Stimulated activated CD4-positive, alpha-beta T cell treated with anti-CD3 and anti-CD28 coated beads, Interleukin-1b, Interleukin-23, amount 100 ng/mL, for 48 hours (primary cell): ENCODE results near the gene AP3M1.
"Not testable (repeated sequence)": the region's sequence is repeated elsewhere in the genome, so short reads cannot be mapped to it uniquely, and the experiment has no call there.

Source experiments
- DNase-seq: peaks from one replicate; pipeline ENCODE4 v3.0.0-alpha.2; 2020

Gene AP3M1, protein sequence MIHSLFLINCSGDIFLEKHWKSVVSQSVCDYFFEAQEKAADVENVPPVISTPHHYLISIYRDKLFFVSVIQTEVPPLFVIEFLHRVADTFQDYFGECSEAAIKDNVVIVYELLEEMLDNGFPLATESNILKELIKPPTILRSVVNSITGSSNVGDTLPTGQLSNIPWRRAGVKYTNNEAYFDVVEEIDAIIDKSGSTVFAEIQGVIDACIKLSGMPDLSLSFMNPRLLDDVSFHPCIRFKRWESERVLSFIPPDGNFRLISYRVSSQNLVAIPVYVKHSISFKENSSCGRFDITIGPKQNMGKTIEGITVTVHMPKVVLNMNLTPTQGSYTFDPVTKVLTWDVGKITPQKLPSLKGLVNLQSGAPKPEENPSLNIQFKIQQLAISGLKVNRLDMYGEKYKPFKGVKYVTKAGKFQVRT

DNA sequence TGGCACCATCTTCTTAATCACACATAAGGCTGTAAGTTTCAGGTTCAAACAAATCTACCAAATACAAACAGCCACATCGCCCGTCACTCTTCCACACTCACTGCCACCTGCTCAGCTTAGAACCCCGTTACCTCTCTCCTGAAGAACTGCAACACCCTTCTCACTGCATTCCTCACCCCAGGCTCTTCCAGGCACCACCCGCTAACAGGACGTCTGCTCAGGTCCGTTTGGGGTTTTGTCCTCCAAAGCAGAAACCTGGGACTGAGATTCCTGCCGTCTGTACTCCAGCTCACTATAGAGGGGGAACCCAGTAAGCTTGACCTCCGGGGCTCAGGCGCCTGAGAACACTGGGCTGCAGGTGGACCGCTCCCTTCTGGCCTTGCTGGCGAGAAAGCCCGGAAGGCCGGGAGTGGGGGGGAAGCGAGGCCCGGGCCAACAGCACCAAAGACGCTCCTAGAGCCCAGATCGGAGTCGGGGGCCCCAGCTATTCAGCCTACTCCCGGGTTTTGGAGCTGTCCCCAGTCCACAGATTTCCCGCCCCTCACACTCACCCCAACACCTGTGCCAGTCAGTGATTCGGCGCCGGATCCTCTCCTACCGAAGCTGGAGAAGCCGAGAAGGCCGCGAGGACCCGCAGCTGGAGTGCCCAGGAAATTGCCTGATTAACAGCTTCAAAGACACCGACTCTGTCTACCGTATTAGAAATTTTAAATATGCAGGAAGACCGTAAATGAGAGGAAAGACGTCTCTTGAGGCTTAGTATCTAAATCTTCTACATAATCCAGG, at the start of gene AP3M1:
TSS of gene AP3M1 (minus strand) at position 625 of the 786 bp plus-strand sequence. CDS start 12,449 bp downstream, outside the sequence.
- DNase-seq, result peak; percentile 83

DNA sequence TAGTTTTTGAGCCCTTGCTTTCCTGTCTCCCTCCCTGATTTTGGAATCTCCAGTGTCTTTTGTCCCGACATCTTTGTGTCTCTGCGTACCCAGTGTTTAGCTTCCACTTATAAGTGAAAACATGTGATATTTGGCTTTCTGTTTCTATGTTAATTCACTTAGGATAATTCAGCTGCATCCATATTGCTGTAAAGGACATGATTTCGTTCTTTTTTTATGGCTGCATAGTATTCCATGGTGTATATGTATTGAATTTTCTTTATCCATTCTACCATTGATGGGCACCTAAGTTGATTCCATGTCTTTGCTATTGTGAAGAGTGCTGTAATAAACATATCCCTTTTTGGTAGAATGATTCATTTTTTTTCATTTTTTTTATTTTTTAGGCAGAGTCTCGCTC, 48.7 kb upstream of the AP3M1 start:
- DNase-seq, result no peak

DNA sequence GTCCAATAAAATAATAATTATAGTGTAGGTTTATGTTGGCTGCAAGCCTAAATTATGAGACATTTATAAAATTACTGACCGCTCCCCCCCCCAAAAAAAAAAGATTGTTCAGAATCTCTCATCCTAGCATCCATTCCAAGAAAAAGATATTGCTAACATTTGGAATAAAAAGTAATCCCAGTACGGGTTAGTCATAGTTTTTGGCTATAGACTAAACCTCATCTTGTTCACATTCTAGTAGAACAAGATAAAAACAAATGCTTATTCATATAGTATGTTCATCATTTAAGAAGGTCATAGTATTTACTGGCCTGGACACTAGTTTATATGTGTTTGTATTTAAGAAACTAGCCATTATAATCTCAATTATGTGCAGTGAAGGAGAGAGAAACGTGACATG, 44.4 kb upstream of the AP3M1 start:
- DNase-seq, result no peak

DNA sequence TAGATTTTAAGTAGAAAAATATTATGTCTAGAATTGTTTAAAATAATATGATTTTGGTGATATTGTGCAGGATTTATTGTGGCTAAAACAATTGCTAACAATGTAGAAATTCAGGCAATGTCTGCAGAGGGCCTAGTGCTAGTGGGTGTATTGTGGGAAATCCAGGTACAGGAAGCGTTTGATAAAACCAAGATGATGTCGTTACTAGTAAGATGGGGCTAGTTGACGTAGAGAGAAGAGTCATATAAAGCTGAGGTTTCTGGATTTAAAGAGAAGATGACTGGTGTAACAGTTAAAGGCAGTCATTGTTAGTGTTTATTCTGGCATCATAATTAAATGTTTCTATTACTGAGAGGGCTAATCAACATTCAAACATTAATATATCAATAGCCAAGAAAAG, 43.9 kb upstream of the AP3M1 start:
- DNase-seq, result no peak

GRCh38 chr10:74190494-74190893, 39.9 kb upstream of the AP3M1 start:
- no peak for DNase-seq

DNA sequence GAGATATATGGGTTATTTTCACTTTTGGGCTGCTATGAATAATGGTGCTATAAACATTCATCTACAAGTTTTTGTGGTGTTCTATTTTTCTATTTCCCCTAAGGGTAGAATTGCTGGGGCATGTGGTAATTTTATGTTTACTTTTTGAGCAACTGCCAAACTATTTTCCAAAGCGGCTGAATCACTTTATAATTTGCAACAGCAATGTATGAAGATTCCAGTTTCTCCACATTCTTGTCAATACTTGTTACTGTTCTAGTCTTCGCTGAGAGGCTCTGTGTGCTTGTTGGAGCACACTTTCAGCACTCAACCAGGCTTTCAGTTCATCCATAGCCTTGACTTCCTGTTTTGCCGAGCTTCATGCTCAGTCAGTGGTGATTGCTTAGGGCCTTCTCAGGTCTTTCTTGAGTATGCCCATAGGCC, 39.4 kb upstream of the AP3M1 start:
- DNase-seq, result no peak

DNA sequence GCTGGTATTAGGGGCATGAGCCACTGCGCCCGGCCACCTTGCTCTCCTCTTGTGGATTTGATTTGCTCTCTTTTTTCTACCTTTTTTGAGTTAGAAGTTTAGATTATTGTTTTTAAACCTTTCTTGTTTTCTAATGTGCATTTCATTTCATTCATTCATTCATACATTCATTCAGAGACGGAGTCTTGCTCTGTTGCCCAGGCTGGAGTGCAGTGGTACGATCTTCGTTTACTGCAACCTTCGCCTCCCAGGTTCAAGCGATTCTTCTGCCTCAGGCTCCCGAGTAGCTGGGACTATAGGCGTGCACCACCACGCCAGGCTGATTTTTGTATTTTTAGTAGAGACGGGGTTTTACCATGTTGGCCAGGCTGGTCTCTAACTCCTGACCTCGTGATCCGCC, 38.0 kb upstream of the AP3M1 start:
- DNase-seq, result not testable (repeated sequence)

GRCh38 chr10:74187237-74187636, 36.6 kb upstream of the AP3M1 start:
- no peak for DNase-seq

- no peak for DNase-seq
These were observed 36.0 kb upstream of the AP3M1 start for GRCh38 chr10:74186678-74187077.

DNA sequence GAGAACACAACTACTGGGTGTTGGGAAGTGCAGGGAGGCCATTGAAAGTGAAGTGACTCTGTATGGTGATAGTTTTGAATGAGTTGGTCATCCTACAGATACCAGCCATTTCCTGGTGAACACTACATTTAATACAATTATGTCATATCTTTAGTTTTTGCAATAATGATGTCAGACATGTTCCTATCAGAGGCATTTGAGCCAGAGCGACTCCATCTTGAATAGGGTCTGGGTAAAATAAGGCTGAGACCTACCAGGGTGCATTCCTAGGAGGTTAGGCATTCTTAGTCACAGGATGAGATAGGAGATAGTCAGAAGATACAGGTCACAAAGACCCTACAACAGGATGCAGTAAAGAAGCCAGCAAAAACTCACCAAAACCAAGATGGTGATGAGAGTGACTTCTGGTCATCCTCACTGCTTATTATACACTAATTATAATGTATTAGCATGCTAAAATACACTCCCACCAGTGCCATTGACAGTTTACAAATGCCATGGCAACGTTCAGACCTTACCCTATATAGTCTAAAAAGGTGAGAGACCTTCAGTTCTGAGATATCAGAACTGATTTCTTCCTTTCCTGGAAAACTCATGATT, 28.6 kb upstream of the AP3M1 start:
- DNase-seq, result no peak

DNA sequence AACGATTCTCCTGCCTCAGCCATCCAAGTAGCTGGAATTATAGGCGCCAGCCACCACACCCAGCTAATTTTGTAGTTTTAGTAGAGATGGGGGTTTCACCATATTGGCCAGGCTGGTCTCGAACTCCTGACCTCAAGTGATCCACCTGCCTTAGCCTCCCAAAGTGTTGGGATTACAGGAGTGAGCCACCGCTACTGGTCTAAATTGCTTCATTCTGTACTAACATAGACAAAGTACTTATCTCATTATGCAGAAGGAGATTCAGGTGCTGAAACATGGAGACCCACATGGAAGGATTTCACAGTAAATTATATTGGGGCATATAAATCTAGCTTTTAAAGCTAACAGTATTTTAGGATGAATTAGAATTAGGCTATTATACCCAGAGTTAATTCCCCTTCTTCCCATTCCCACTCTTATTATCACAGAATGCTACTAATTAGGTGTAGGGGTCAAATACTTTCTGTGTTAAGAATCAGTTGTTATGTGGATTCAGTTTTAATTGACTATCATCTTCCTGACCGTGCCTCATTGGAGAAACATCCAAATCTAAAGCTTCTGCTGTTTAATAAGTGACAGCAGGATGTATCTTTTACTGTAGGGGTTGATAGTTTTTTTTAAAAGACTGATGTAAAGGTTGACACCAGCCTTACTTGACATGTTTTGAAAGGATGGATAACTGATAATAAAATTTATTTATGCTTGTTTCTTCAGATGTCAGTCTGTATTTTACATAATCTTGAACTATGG, 27.6 kb upstream of the AP3M1 start:
- no peak for DNase-seq

DNA sequence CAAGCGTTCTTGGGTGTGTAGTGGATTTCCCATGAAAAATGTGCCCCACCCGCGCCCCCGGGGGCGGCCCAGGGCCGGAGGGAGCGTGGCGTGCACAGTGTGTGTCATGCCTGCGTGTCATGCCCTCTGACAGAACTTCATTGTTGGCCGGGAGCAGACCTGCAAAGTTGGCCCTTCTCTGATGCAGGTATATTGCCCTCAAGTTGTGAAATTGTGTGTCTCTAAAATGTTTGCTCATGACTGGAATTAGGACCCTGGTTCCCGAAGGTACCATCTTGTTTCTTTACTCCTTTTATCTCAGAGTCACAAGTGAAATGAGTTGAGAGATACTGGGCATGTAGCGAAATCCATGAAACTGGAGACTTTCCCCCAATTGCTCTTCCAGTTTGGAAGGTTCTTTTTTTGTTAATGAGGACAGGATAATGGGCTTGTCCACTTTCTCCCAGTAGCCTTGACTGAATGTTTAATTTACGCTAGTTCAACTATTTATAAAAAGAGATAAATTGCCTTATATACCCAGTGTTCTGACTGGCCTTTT, 26.6 kb upstream of the AP3M1 start:
- DNase-seq, result peak; percentile 47

DNA sequence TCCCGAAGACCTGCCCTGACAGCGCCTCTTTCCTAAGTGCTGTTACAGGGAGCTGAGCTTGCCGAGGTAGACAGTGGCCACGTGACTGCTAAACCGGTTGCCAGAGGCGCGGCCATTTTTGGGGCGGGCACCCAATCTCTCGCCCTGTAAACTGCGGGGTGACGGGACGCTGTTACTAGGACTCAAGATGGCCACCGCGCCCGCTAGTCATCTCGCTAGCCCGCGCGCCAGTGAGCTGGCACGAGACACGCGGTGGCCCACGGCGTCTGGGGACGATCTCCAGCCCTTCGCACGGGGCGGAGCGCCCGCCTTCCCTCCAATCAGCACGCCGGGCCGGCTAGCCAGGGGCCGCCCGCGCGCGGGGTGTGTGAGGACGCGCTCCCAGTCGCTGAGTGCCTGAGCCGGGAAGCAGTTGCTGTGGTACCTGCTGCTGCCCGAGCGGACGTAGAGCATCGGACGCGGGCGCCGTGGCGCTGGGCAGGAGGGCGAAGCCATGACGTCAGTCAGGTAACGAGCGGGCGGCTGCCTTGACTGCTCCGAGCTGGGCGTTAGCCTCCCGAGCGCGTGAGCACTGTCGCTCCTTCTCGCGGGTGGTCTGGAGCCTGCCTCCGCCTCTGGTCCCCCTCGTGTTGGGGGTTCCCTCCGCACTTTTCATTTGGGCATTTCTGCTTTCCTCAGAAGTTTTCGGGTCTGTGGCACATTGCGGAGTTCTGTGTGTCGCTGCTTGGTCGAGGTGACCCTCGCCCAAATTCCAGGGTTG, 25.9 kb upstream of the AP3M1 start:
- peak; percentile 98 for DNase-seq

DNA sequence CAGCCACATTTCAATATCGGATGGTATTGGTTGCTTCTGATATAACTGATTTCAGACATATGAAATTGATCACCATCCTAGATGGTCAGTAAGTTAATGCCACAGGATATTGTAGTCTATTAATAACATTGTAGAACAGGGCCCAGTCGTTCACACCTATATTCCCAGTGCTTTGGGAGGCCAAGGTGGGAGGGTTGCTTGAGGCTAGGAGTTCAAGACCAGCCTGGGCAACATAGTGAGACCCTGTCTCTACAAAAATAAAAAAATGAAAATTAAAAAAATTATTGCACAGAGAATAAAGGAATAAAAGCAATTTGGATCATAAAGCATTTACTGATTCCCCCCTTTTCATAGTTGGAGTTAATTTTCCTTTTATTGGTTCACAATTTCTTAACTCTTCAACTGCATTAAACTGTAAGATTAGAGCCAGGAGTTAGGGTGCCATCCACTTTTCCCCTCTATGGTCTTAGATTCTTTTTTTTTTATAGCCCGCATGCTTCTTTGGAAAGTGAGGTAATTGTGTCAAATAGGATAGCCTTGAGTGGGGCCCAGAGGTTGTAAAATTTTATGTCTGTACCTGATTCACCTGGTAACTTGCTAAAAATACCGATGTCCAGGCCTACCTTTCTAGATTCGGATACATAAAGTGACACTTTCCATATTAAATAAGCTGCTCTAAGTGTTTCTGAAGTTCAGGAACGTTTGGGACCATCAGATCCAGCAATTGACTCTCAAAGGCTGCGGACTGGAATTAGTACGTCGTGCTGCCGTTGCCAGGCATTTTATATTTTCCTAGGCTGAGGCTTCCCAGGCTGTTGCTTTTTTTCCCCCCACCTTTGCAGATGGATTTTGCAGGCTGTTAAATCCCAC, 25.1 kb upstream of the AP3M1 start:
- no peak for DNase-seq

- DNase-seq, result no peak
These were observed 23.9 kb upstream of the AP3M1 start for GRCh38 chr10:74174521-74174920.

DNA sequence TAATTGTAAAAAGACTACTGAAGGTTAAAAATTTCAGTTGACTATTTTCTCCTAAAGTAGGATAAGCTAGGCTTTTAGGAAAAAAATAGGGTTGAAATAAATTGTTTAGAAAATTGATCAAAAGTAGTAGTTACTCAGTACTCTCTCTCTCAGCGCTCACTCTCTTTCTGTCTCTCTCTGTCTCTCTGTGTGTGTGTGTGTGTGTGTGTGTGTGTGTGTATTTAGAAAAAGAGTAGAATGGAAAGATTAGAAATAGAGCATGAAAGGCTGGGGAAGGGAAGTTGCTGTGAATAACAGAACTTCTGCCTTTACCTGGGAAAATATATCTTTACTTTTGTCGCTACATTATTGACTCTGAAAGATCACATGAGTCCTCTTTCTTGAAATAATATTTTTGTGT, 21.0 kb upstream of the AP3M1 start:
- no peak for DNase-seq

DNA sequence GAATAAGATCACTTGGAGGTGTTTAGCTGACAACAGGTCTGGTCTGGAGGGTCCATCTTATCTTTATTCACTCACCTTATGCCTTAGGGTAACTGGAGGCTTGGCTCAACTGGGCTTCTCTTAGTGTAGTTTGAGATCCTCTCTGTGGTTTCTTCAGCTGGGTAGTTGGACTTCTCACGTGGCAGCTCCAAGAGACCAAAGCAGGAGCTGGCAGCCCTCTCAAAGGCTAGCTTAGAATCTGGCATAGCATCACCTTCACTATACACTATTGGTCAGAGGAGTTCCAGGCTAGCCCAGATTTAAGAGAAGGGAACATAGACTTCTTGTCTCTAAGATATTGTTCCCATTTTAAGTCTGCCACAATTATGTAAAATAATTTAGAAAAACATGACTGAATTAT, 16.8 kb upstream of the AP3M1 start:
- DNase-seq, result no peak

GRCh38 chr10:74165530-74165901, 14.9 kb upstream of the AP3M1 start:
- no peak for DNase-seq

DNA sequence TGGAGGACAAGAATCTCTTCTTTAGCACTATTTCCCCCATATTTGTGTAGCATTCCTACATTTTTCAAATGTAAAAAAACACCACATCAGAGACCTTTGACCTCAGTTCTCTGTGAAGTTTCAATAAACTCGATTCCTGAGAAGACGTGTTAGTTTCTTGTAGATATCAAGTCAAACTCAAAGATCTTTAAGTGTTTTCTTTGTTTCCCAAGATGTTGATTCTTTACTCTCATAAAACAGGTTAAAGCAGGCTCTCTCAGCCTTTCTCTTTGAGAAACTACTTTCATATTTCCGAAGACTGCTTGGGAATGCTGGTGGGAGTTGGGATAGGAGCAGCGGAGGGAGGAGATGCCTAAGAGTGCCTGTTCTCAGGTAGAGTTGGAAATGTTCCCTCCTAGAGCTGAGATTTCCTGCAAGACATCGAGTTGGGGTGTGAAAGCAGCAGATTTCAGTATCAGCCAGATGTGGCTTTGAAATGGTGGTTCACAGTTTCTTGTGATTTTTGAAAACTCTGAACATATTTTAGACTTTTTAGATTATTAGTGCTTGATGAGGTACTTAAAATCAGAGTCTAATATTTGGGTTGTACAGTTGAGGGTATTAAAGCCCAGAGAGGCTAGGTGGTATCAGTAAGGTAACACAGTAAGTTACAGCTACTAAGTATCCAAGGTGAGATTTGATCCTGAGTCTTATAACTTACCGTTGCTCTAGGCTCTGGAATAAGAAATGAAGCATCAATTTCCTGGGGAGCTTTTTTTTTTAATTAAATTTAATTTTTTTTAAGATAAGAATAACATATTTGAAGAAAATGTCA, 14.3 kb upstream of the AP3M1 start:
- no peak for DNase-seq
